Transverse colon (tissue), 4 donors: Measurements from ENCODE around the gene SF3A1. TPM values are rescaled to one million over a fixed set of nuclear protein-coding genes. Genes with fewer than 3 reads are reported as not detected.

Experiments
- DNase-seq: peaks from one replicate; pipeline ENCODE4 v3.0.0-alpha.2; 2019
- H3K27ac ChIP-seq, 4 donors: fragments of 200-600 bp; sonication (generic); 2 replicates each; pipeline ENCODE4 v1.5.1; 2016 to 2018; ENCODE audit warnings: inconsistent platforms in 4 of 4
- H3K27me3 ChIP-seq: fragments of 200-600 bp; sonication (generic); 2 replicates; pipeline ENCODE4 v1.5.1; 2017; ENCODE audit warnings: inconsistent platforms
- H3K36me3 ChIP-seq, 4 donors: fragments of 200-600 bp; sonication (generic); 2 replicates each; pipeline ENCODE4 v1.5.1; 2017 to 2019; ENCODE audit warnings: inconsistent platforms in 4 of 4
- H3K4me1 ChIP-seq, 4 donors: fragments of 200-600 bp; sonication (generic); 2 replicates each; pipeline ENCODE4 v1.5.1; 2017 to 2020; ENCODE audit warnings: inconsistent platforms in 4 of 4
- H3K4me3 ChIP-seq, 4 donors: fragments of 200-600 bp; sonication (generic); 1 replicate in 1 of 4; 2 replicates in 3 of 4; pipeline versions ENCODE4 v1.5.1 to v1.6.1; 2017 to 2019; ENCODE audit warnings: inconsistent platforms in 4 of 4
- H3K9me3 ChIP-seq, 2 donors: fragments of 200-600 bp; sonication (generic); 2 replicates each; pipeline ENCODE4 v1.5.1; 2017 to 2019; ENCODE audit warnings: inconsistent platforms in 2 of 2
- EP300 ChIP-seq: sonication (generic); formaldehyde crosslinking; IDR thresholded peaks from one replicate; pipeline ENCODE4 v1.6.1; 2017; ENCODE audit warnings: antibody characterized with exemption, low read depth
- POLR2A ChIP-seq: fragments of 450-650 bp; IDR thresholded peaks from one replicate; pipeline ENCODE4 v1.6.1; 2016; ENCODE audit warnings: antibody characterized with exemption, mild to moderate bottlenecking, moderate library complexity
- POLR2AphosphoS5 ChIP-seq, 3 donors: sonication (generic); formaldehyde crosslinking; IDR thresholded peaks; one replicate each; pipeline ENCODE4 v1.6.1; 2016; ENCODE audit warnings: antibody characterized with exemption in 3 of 3
- WGBS, 2 donors: methylation state at CpG; one replicate each; pipeline ENCODE4 v1.1.5; 2018; ENCODE audit warnings: low coverage in 1 of 2; 5-methylcytosine and 5-hydroxymethylcytosine counted together
- in situ Hi-C, 4 donors: fragments of 200-750 bp; cut with MboI; loops; one replicate each; pipeline versions ENCODE4 v1.15.0 to v1.15.1; 2017; ENCODE audit warnings: low sequenced_read_pairs in 3 of 4, low pct_ligation_motif_present in 1 of 4, low pct_unique_long_range_greater_than_20kb in 1 of 4
- intact Hi-C: fragments of 100-400 bp; cut with DNase I; formaldehyde crosslinking; loops from one replicate; pipeline ENCODE4 v1.15.1; 2023; ENCODE audit warnings: low total_unique reads
- total RNA-seq, 4 donors: library from RNA; depleted of rRNA; stranded (reverse); fragments of >200 nt; gene quantifications; one replicate each; pipeline ENCODE4 v1.1.0, GENCODE V29; 2016
- TF ChIP-seq, protein P1 (sequence below), 5 experiments: fragments of 200-600 bp in 3 of 5; fragments of 450-650 bp in 2 of 5; sonication (generic) in 3 of 5; IDR thresholded peaks; 1 replicate in 2 of 5; 2 replicates in 3 of 5; pipeline ENCODE4 v1.5.1; 2016 to 2017; ENCODE audit warnings: antibody characterized with exemption in 5 of 5, inconsistent platforms in 3 of 5, mild to moderate bottlenecking in 2 of 5, moderate library complexity in 1 of 5

The SF3A1 gene
- total RNA-seq, 4 donors from 2014 or later: 73.2 to 664 (median 99.3) TPM

- no peak overlapping the region for H3K4me3 ChIP-seq
- intact Hi-C loops (no loop called here), in situ Hi-C loops (no loop called here)
- TF ChIP-seq POLR2AphosphoS5 (IDR thresholded peaks at IDR 0.05) (no peak), EP300 (no peak), POLR2A (no peak)
- TF ChIP-seq, protein P1, sequence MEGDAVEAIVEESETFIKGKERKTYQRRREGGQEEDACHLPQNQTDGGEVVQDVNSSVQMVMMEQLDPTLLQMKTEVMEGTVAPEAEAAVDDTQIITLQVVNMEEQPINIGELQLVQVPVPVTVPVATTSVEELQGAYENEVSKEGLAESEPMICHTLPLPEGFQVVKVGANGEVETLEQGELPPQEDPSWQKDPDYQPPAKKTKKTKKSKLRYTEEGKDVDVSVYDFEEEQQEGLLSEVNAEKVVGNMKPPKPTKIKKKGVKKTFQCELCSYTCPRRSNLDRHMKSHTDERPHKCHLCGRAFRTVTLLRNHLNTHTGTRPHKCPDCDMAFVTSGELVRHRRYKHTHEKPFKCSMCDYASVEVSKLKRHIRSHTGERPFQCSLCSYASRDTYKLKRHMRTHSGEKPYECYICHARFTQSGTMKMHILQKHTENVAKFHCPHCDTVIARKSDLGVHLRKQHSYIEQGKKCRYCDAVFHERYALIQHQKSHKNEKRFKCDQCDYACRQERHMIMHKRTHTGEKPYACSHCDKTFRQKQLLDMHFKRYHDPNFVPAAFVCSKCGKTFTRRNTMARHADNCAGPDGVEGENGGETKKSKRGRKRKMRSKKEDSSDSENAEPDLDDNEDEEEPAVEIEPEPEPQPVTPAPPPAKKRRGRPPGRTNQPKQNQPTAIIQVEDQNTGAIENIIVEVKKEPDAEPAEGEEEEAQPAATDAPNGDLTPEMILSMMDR (IDR thresholded peaks at IDR 0.05): no peak
- no peak for DNase-seq
- WGBS, 2 donors: 91% methylated on average over 1 of the region's 1 CpG; no CpG with 5 or more reads in 1 of the 2 donors
- peaks cover 0 to 70% (median 32%) of the 10 kb centered on the region in 4 donors for H3K36me3 ChIP-seq
- H3K4me1 ChIP-seq: peaks cover 4 to 17% (median 15%) of the 10 kb centered on the region in 4 donors
- H3K27me3 ChIP-seq: no peaks in the 10 kb centered on the region
- H3K27ac ChIP-seq: no peak overlapping the region
- H3K9me3 ChIP-seq: no peaks in the 10 kb centered on the region
These were observed 21.5 kb downstream of the SF3A1 start for GRCh38 chr22:30335236-30335635.

GRCh38 chr22:30334646-30335045 is 22.0 kb downstream of the SF3A1 start:
- H3K27ac ChIP-seq: peak overlapping the region in 1 of 4 donors; percentile 67
- 86 to 94% methylated on average over 2 to 4 of the region's 4 CpGs for WGBS, 2 donors
- in situ Hi-C loops: no loop called here

GRCh38 chr22:30333707-30334087 is 23.0 kb downstream of the SF3A1 start:
- H3K27ac ChIP-seq: peak overlapping the region; percentile 56 to 73 (median 64)
- H3K9me3 ChIP-seq: no peaks in the 10 kb centered on the region
- TF ChIP-seq EP300: no peak
- TF ChIP-seq, protein P1 (IDR thresholded peaks at IDR 0.05): no peak
- TF ChIP-seq POLR2AphosphoS5 (IDR thresholded peaks at IDR 0.05): no peak
- TF ChIP-seq POLR2A: no peak
- H3K36me3 ChIP-seq: peaks cover 0 to 55% (median 24%) of the 10 kb centered on the region in 4 donors
- H3K4me3 ChIP-seq: no peak overlapping the region
- intact Hi-C loops (no loop called here), in situ Hi-C loops (no loop called here)
- DNase-seq: no peak
- peaks cover 4 to 17% (median 15%) of the 10 kb centered on the region in 4 donors for H3K4me1 ChIP-seq
- no peaks in the 10 kb centered on the region for H3K27me3 ChIP-seq
- WGBS, 2 donors: 70% methylated on average over 3 of the region's 3 CpGs; no CpG with 5 or more reads in 1 of the 2 donors

More at GRCh38 chr22:30334646-30335045, 22.0 kb downstream of the SF3A1 start:
- DNase-seq: no peak
- Histone ChIP-seq H3K36me3 (peaks cover 0 to 65% (median 29%) of the 10 kb centered on the region in 4 donors), H3K9me3 (no peaks in the 10 kb centered on the region), H3K27me3 (no peaks in the 10 kb centered on the region), H3K4me3 (no peak overlapping the region), H3K4me1 (peaks cover 4 to 17% (median 15%) of the 10 kb centered on the region in 4 donors)
- intact Hi-C loops: no loop called here
- TF ChIP-seq POLR2A: no peak
- TF ChIP-seq EP300: no peak
- TF ChIP-seq, protein P1 (IDR thresholded peaks at IDR 0.05): no peak
- no peak for TF ChIP-seq POLR2AphosphoS5 (IDR thresholded peaks at IDR 0.05)

DNA sequence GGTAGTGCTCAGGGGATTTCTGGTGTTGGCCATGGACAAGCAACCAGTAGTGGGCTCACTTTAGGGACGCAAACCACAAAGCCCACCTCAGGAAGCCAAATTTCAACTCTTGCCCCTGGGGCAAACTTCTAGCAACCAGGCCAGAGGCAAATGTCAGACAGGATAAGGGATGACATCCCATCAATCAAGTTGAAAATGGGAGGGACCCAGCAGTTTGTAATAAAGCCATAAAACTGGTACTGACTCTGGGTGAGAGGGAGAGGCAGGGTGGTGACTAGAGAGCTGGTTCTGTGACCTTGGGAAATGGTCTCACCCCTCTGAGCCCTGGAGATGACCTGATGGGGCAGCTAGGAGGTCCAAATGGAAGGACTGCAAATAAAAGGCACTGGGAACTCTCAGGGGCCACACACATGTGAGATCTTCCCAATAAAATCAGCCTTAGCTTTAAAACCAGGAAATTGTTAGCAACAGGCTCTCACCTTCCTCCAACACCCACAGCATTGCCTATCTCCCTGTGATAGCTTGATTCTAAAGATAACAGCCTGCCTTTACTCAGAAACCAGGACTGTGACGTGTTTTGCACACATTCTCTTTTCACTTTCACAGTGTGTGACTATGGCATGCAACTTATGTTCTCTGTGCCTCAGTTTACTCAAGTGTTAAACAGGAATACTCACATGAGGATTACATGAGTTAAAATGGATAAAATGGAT is 23.5 kb downstream of the SF3A1 start:
- no peaks in the 10 kb centered on the region for H3K27me3 ChIP-seq
- peak overlapping the region; percentile 56 to 73 (median 64) for H3K27ac ChIP-seq
- 79 to 82% methylated on average over 2 of the region's 2 CpGs for WGBS, 2 donors
- H3K4me1 ChIP-seq: peaks cover 4 to 19% (median 17%) of the 10 kb centered on the region in 4 donors
- no peaks in the 10 kb centered on the region for H3K9me3 ChIP-seq
- in situ Hi-C loops: no loop called here
- TF ChIP-seq, protein P1 (IDR thresholded peaks at IDR 0.05): no peak
- TF ChIP-seq POLR2AphosphoS5 (IDR thresholded peaks at IDR 0.05) (no peak), EP300 (no peak), POLR2A (no peak)
- DNase-seq: no peak
- peaks cover 0 to 50% (median 21%) of the 10 kb centered on the region in 4 donors for H3K36me3 ChIP-seq
- intact Hi-C loops: no loop called here
- no peak overlapping the region for H3K4me3 ChIP-seq
